Neural progenitor cell (in vitro differentiated cells): ENCODE results near the gene ANO4. TPM values are rescaled to one million over a fixed set of nuclear protein-coding genes. Genes with fewer than 3 reads are reported as not detected.

Experiments
- DNase-seq: peaks from one replicate; pipeline ENCODE4 v3.0.0-alpha.2; 2016; ENCODE audit warnings: low spot score
- H2AFZ ChIP-seq: fragments of 200-600 bp; sonication (generic); replicated peaks from 2 replicates; pipeline ENCODE4 v1.6.1; 2016; ENCODE audit warnings: antibody characterized with exemption
- H3F3A ChIP-seq: fragments of 200-600 bp; sonication (generic); 2 replicates; pipeline ENCODE4 v1.6.1; 2016; ENCODE audit warnings: antibody characterized with exemption, low read depth
- H3K27ac ChIP-seq: fragments of 200-600 bp; sonication (generic); 2 replicates; pipeline ENCODE4 v1.5.1; 2016; ENCODE audit warnings: mild to moderate bottlenecking
- H3K27me3 ChIP-seq: fragments of 200-600 bp; sonication (generic); 2 replicates; pipeline ENCODE4 v1.6.1; 2016; ENCODE audit warnings: mild to moderate bottlenecking, moderate library complexity
- H3K36me3 ChIP-seq: fragments of 200-600 bp; sonication (generic); 2 replicates; pipeline ENCODE4 v1.5.1; 2016
- H3K4me1 ChIP-seq: fragments of 200-600 bp; sonication (generic); 2 replicates; pipeline ENCODE4 v1.6.1; 2016; ENCODE audit warnings: mixed run types
- H3K4me2 ChIP-seq: fragments of 200-600 bp; sonication (generic); 2 replicates; pipeline ENCODE4 v1.6.1; 2016
- H3K4me3 ChIP-seq: fragments of 200-600 bp; sonication (generic); 2 replicates; pipeline ENCODE4 v1.5.1; 2016
- H3K79me2 ChIP-seq: fragments of 200-600 bp; sonication (generic); 2 replicates; pipeline ENCODE4 v1.6.1; 2016; ENCODE audit warnings: low read depth
- H3K9ac ChIP-seq: fragments of 200-600 bp; sonication (generic); 2 replicates; pipeline ENCODE4 v1.6.1; 2016
- H3K9me3 ChIP-seq: fragments of 200-600 bp; sonication (generic); 2 replicates; pipeline ENCODE4 v1.5.1; 2016; ENCODE audit warnings: low read depth
- H4K20me1 ChIP-seq: fragments of 200-600 bp; sonication (generic); 2 replicates; pipeline ENCODE4 v1.6.1; 2016; ENCODE audit warnings: low read depth
- H3K27ac Mint-ChIP-seq: 3 replicates; pipeline ENCODE4 v1.8.0; 2021; ENCODE audit warnings: mixed read lengths
- H3K27me3 Mint-ChIP-seq: 2 replicates; pipeline ENCODE4 v1.8.0; 2022; ENCODE audit warnings: low read depth, mild to moderate bottlenecking, inconsistent platforms, moderate library complexity, mixed read lengths; ENCODE audit not compliant: insufficient read depth
- H3K36me3 Mint-ChIP-seq: 3 replicates; pipeline ENCODE4 v1.8.0; 2021; ENCODE audit warnings: mixed read lengths
- H3K4me1 Mint-ChIP-seq: 3 replicates; pipeline ENCODE4 v1.8.0; 2021; ENCODE audit warnings: mixed read lengths
- H3K4me3 Mint-ChIP-seq: 3 replicates; pipeline ENCODE4 v1.8.0; 2021; ENCODE audit warnings: mild to moderate bottlenecking, moderate library complexity, mixed read lengths
- H3K9me3 Mint-ChIP-seq: 3 replicates; pipeline ENCODE4 v1.8.0; 2020; ENCODE audit warnings: mixed read lengths
- CTCF ChIP-seq: fragments of 200-600 bp; sonication (generic); IDR thresholded peaks from 2 replicates; pipeline ENCODE4 v1.5.1; 2017; ENCODE audit warnings: antibody characterized with exemption, mild to moderate bottlenecking
- EZH2 ChIP-seq: fragments of 200-600 bp; sonication (generic); IDR thresholded peaks from 2 replicates; pipeline ENCODE4 v1.6.1; 2017; ENCODE audit warnings: antibody characterized with exemption, mild to moderate bottlenecking, moderate library complexity
- EZH2phosphoT487 ChIP-seq: fragments of 200-600 bp; sonication (generic); IDR thresholded peaks from 2 replicates; pipeline ENCODE4 v1.6.1; 2017; ENCODE audit warnings: antibody characterized with exemption
- total RNA-seq: library from RNA; depleted of rRNA; stranded (reverse); fragments of >200 nt; gene quantifications from 2 replicates; pipeline ENCODE4 v1.2.3, GENCODE V29; 2015; ENCODE audit warnings: low replicate concordance

The ANO4 gene
- total RNA-seq, 1 donor from 2014 or later, result not detected

DNA sequence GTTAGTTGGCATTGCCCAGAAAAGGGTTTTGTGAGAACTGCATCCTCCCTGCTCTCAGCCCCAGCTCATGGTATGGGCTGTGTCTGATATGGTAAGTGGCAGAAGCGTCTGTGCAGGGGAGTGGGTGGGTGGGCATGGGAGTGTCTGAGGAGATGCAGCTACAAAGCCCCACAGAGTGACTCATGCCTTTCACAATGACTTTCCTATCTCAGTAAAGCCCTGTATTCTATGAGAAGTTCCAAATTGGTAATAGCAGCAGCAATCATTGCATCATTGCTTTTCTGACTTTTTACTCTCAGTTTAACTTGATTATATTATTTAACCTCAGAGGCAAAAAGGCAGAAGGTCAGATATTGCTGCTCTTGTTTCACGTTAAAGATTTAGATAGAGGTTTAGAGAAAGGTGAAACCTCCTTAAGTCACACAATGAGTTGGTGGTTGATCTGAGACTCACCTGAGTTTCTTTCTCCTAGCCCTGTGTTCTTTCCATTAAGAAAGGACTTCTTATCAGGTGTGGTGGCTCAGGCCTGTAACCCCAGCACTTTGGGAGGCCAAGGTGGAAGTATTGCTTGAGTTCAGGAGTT, 243.8 kb downstream of the ANO4 start:
- H3K27ac Mint-ChIP-seq, result no peak overlapping the region
- H3K4me2 ChIP-seq, result no peak overlapping the region
- H3K4me1 Mint-ChIP-seq, result no peaks in the 10 kb centered on the region
- H3K4me1 ChIP-seq, result no peaks in the 10 kb centered on the region
- H3K9ac ChIP-seq, result no peak overlapping the region
- no peak for DNase-seq
- H3K27me3 Mint-ChIP-seq, result peaks cover 2% of the 10 kb centered on the region
- no peaks in the 10 kb centered on the region for H3F3A ChIP-seq
- H3K9me3 Mint-ChIP-seq, result no peaks in the 10 kb centered on the region
- H2AFZ ChIP-seq, result no peak overlapping the region
- no peaks in the 10 kb centered on the region for H3K36me3 Mint-ChIP-seq
- no peaks in the 10 kb centered on the region for H3K36me3 ChIP-seq
- no peaks in the 10 kb centered on the region for H3K9me3 ChIP-seq
- no peak overlapping the region for H3K27ac ChIP-seq
- no peak overlapping the region for H3K4me3 ChIP-seq
- H3K79me2 ChIP-seq, result no peaks in the 10 kb centered on the region
- H3K4me3 Mint-ChIP-seq, result no peak overlapping the region
- no peaks in the 10 kb centered on the region for H3K27me3 ChIP-seq
- H4K20me1 ChIP-seq, result no peaks in the 10 kb centered on the region
- TF ChIP-seq EZH2phosphoT487, result no peak
- TF ChIP-seq CTCF, result no peak
- no peak for TF ChIP-seq EZH2

DNA sequence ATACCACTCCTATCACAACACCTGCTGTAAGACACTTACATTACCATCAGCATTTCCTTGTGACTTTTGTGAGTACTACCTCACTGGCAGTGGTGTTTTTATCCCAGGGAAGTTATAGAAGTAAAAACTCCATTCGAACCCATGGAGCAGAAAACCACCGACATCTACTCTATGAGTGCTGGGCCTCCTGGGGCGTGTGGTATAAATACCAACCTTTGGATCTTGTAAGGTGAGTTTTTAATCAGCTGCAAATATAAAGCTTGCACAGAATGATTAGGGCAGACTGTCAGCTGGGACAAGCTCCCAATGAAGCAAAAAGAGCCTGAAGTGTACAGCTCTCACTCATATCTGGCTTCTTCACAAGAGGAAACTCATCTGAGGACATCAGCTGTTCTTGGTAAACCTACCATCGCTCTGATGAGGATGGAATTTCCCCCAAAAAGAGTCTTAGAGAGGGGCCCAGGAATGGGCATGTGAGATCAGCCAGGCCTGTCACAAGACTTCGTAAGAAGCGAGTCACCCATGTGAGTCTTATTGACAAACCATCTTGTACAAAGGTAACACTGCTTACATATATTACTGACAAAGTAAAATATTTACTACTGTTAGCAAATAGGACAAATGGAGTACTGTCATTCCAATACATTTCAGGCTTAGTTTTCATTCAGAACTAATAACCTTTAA, 245.4 kb downstream of the ANO4 start:
- Mint-ChIP-seq H3K4me1 (no peaks in the 10 kb centered on the region), H3K27me3 (peaks cover 2% of the 10 kb centered on the region)
- TF ChIP-seq CTCF, result no peak
- TF ChIP-seq EZH2phosphoT487, result no peak
- no peak for TF ChIP-seq EZH2

DNA sequence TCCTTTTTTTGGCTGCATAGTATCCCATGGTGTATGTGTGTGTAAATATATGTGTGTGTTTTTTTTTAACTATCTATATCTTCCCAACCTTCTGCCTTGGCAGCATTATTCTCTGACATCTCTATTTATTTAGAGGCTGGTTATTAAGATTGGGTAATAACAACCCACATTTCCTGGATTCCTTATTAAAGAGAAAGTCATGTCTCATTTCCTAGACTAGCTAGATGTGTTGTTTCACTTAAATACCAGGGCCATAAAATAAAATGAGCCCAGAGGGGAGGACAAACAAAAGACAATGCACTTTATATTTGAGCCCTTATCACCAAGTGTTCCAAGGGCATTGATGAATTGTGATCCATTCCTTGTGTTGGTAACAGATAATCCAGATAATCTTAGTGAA, 246.4 kb downstream of the ANO4 start:
- H4K20me1 ChIP-seq, result no peaks in the 10 kb centered on the region
- H3K9me3 ChIP-seq, result no peaks in the 10 kb centered on the region
- no peak overlapping the region for H3K27ac Mint-ChIP-seq
- H3K27me3 Mint-ChIP-seq, result no peaks in the 10 kb centered on the region
- no peaks in the 10 kb centered on the region for H3K36me3 Mint-ChIP-seq
- no peaks in the 10 kb centered on the region for H3F3A ChIP-seq
- H3K4me1 Mint-ChIP-seq, result no peaks in the 10 kb centered on the region
- no peak overlapping the region for H3K4me2 ChIP-seq
- no peak overlapping the region for H3K4me3 Mint-ChIP-seq
- H3K4me3 ChIP-seq, result no peak overlapping the region
- no peaks in the 10 kb centered on the region for H3K9me3 Mint-ChIP-seq
- H2AFZ ChIP-seq, result no peak overlapping the region
- DNase-seq, result no peak
- H3K27ac ChIP-seq, result no peak overlapping the region
- H3K9ac ChIP-seq, result no peak overlapping the region
- TF ChIP-seq EZH2 (no peak), CTCF (no peak), EZH2phosphoT487 (no peak)
- no peaks in the 10 kb centered on the region for H3K36me3 ChIP-seq
- no peaks in the 10 kb centered on the region for H3K4me1 ChIP-seq
- H3K79me2 ChIP-seq, result no peaks in the 10 kb centered on the region
- H3K27me3 ChIP-seq, result no peaks in the 10 kb centered on the region

More for the DNA sequence above, 245.4 kb downstream of the ANO4 start:
- no peak overlapping the region for H3K27ac ChIP-seq
- H3K4me3 ChIP-seq, result no peak overlapping the region
- H3K9me3 Mint-ChIP-seq, result no peaks in the 10 kb centered on the region
- H2AFZ ChIP-seq, result no peak overlapping the region
- no peak for DNase-seq
- no peak overlapping the region for H3K9ac ChIP-seq
- H3K4me1 ChIP-seq, result no peaks in the 10 kb centered on the region
- H3K27me3 ChIP-seq, result no peaks in the 10 kb centered on the region
- H3K36me3 Mint-ChIP-seq, result no peaks in the 10 kb centered on the region
- H3K79me2 ChIP-seq, result no peaks in the 10 kb centered on the region
- H3K4me3 Mint-ChIP-seq, result no peak overlapping the region
- H3K4me2 ChIP-seq, result no peak overlapping the region
- no peaks in the 10 kb centered on the region for H3F3A ChIP-seq
- H3K36me3 ChIP-seq, result no peaks in the 10 kb centered on the region
- H4K20me1 ChIP-seq, result no peaks in the 10 kb centered on the region
- H3K9me3 ChIP-seq, result no peaks in the 10 kb centered on the region
- no peak overlapping the region for H3K27ac Mint-ChIP-seq
